ENCODE results near the gene THBS2.

- TF ChIP-seq CTCF (conservative IDR thresholded peaks at IDR 0.05) (no peak), EZH2 (IDR thresholded peaks at IDR 0.05; ENCODE audit: low read depth) (no peak)
These were observed 36.1 kb upstream of the THBS2 start for GRCh38 chr6:169289619-169290339.
